Measurements from ENCODE around the gene RD3L. TPM values are rescaled to one million over a fixed set of nuclear protein-coding genes. Genes with fewer than 3 reads are reported as not detected.
A peak's percentile ranks its signal among the peaks of the same experiment; 100 is the strongest.
"Not testable (repeated sequence)": the region's sequence is repeated elsewhere in the genome, so short reads cannot be mapped to it uniquely, and the experiment has no call there.

RD3L gene
- total and polyA plus RNA-seq, 3 donors from 2014 or later, result not detected

DNA sequence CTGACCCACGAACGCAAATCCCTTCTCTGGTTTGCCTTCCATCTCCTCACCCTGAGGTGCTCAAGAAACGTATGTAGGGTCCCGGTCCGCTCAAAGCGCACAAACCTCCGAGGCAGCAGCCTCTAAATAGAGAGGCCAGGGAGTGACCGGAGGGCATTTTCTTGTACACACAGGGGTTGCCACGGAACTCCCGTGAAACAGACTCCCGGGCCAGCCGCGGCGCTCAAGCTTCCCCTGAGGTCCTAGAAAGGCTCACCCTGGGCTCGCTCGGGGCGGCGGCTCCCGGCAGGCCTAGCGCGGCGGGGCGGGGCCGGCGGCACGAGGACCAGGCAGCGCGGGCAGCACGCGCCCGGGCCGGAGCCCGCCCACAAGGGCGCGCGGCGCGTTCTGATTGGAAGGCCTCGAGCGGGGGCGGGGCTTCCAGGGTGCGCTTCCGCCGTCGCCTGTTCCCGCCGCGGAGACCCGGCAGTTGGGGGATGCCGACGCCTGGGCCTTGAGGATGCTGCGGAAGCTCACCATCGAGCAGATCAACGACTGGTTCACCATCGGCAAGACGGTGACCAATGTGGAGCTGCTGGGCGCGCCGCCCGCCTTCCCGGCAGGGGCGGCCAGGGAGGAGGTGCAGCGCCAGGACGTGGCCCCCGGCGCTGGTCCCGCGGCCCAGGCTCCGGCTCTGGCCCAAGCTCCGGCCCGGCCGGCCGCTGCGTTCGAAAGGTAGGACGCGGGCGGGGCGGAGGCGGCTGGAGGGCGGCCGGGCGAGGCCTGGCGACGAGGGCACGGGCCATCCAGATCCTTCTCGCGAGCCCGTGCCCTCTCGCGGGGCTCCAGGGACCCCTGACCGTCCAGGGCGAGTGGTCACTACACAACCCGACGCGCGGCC lies 14.1 kb downstream of the RD3L start, which contains the start of gene TDRD9:
TDRD9 (plus strand) TSS at position 446 of the 880 bp plus-strand sequence; CDS start at position 500, 54 bp downstream.
- intact Hi-C loops (cut with DNase I; ENCODE audit: low total_unique reads), result no loop called here
- Histone ChIP-seq H3K36me3 (ENCODE audit: low read depth, missing control alignments) (no peaks in the 10 kb centered on the region), H3K4me3 (peak within 1 kb of the TSS; percentile 45 to 63)

GRCh38 chr14:103927566-103927965 lies 14.8 kb downstream of the RD3L start:
- H3K36me3 ChIP-seq (ENCODE audit: low read depth, missing control alignments), result no peaks in the 10 kb centered on the region
- TF ChIP-seq CTCF (IDR thresholded peaks at IDR 0.05) (no peak), POLR2A (IDR thresholded peaks at IDR 0.05) (no peak)
- H3K27me3 ChIP-seq, result no peaks in the 10 kb centered on the region
- H3K4me3 ChIP-seq, result peak overlapping the region; percentile 45 to 63
- WGBS, 2 donors, result 65 to 82% methylated on average over 18 of the region's 18 CpGs
- no peaks in the 10 kb centered on the region for H3K9me3 ChIP-seq
- no peak for DNase-seq
- peak overlapping the region in 1 of 2 donors; percentile 26 for H3K27ac ChIP-seq
- no peaks in the 10 kb centered on the region for H3K4me1 ChIP-seq
- intact Hi-C loops (cut with DNase I; ENCODE audit: low total_unique reads), result no loop called here

More for the DNA sequence above, 14.1 kb downstream of the RD3L start, which contains the start of gene TDRD9:
- Histone ChIP-seq H3K27ac (peak within 1 kb of the TSS in 1 of 2 donors; percentile 36), H3K4me1 (no peaks in the 10 kb centered on the region), H3K9me3 (no peaks in the 10 kb centered on the region), H3K27me3 (no peaks in the 10 kb centered on the region)
- peak; percentile 79 for DNase-seq
- 55 to 67% methylated on average over 21 to 62 of the region's 97 CpGs for whole genome bisulfite sequencing, 2 donors
- TF ChIP-seq POLR2A (IDR thresholded peaks at IDR 0.05) (no peak), CTCF (IDR thresholded peaks at IDR 0.05) (no peak)

DNA sequence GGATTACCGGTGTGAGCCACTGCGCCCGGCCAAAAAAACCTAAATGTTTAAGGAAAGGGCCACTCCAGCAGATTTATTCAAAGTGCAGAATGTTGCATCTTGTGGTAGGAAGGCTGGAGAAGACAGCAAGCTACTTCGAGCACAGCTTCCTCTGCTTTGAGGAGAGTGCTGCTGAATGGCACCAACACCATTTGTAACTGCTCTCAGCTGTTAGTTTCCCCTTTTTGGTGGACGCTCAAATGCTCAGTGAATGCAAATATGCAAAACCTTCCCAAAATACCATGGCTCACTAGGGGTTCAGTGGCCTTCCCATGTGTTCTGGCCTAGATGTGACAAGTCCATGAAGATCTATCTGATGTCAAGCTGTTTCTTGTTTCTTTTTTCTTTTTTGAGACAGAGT lies 17.0 kb downstream of the RD3L start:
- intact Hi-C loops (cut with DNase I; ENCODE audit: low total_unique reads), result no loop called here
- Histone ChIP-seq H3K27ac (no peak overlapping the region), H3K36me3 (ENCODE audit: low read depth, missing control alignments) (no peaks in the 10 kb centered on the region), H3K4me3 (no peak overlapping the region), H3K4me1 (peaks cover 5% of the 10 kb centered on the region), H3K9me3 (no peaks in the 10 kb centered on the region), H3K27me3 (no peaks in the 10 kb centered on the region)
- DNase-seq, result no peak
- 82 to 95% methylated on average over 5 of the region's 5 CpGs for WGBS, 2 donors
- no peak for TF ChIP-seq POLR2A (IDR thresholded peaks at IDR 0.05)
- TF ChIP-seq CTCF (IDR thresholded peaks at IDR 0.05), result no peak

DNA sequence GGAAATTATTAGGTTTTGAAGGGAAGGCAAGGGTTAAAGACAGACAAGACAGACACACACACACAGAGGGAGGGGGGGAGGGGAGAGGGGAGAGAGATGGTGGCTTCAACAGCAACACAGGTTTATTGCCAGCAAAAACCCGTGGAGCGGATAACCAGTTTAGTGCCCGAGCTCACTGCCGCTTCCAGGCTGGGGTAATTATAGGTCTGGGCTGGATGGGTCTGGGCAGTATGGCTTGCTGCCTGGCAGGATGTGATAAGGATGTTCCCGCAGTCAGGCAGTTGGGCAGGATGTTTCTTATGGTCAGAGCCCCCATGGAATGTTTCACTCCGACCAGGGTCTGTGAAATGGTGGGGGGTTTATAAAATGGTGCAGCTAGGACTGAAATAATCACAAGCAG lies 18.5 kb downstream of the RD3L start:
- WGBS, 2 donors, result 13 to 39% methylated on average over 6 of the region's 6 CpGs
- Histone ChIP-seq H3K4me3 (no peak overlapping the region), H3K9me3 (no peaks in the 10 kb centered on the region), H3K36me3 (ENCODE audit: low read depth, missing control alignments) (no peaks in the 10 kb centered on the region), H3K4me1 (peaks cover 6% of the 10 kb centered on the region), H3K27ac (no peak overlapping the region), H3K27me3 (no peaks in the 10 kb centered on the region)
- intact Hi-C loops (cut with DNase I; ENCODE audit: low total_unique reads), result no loop called here
- DNase-seq, result no peak
- TF ChIP-seq CTCF (IDR thresholded peaks at IDR 0.05), result no peak
- no peak for TF ChIP-seq POLR2A (IDR thresholded peaks at IDR 0.05)

- DNase-seq; H3K36me3 ChIP-seq (ENCODE audit: low read depth, missing control alignments); intact Hi-C loops (cut with DNase I; ENCODE audit: low total_unique reads); H3K4me1 ChIP-seq; H3K9me3 ChIP-seq; H3K27ac ChIP-seq; H3K27me3 ChIP-seq: not testable (repeated sequence)
- 50 to 60% methylated on average over 12 of the region's 12 CpGs for WGBS, 2 donors
- peak overlapping the region; percentile 87 to 95 for H3K4me3 ChIP-seq
These were observed 20.5 kb downstream of the RD3L start for GRCh38 chr14:103921855-103922200.

Data from testis (tissue), 3 donors.